ENCODE measurements around the gene SRR.
A peak's percentile ranks its signal among the peaks of the same experiment; 100 is the strongest.

SRR gene

GRCh38 chr17:2362881-2363280 is 59.1 kb downstream of the SRR start:
- DNase-seq (ENCODE audit: low read depth, low spot score), result no peak
- in situ Hi-C loops (cut with HindIII; ENCODE audit: low sequenced_read_pairs), result no loop called here
- no peak for TF ChIP-seq CTCF (IDR thresholded peaks at IDR 0.05; ENCODE audit: low read depth, low read length)
- no peak overlapping the region for H3K4me3 ChIP-seq (ENCODE audit: low read depth, low read length)

GRCh38 chr17:2363318-2363717 is 59.6 kb downstream of the SRR start:
- in situ Hi-C loops (cut with HindIII; ENCODE audit: low sequenced_read_pairs), result no loop called here
- no peak overlapping the region for H3K4me3 ChIP-seq (ENCODE audit: low read depth, low read length)
- DNase-seq (ENCODE audit: low read depth, low spot score), result no peak
- no peak for TF ChIP-seq CTCF (IDR thresholded peaks at IDR 0.05; ENCODE audit: low read depth, low read length)

- in situ Hi-C loops (cut with HindIII; ENCODE audit: low sequenced_read_pairs), result no loop called here
- TF ChIP-seq CTCF (IDR thresholded peaks at IDR 0.05; ENCODE audit: low read depth, low read length), result no peak
- H3K4me3 ChIP-seq (ENCODE audit: low read depth, low read length), result no peak overlapping the region
- no peak for DNase-seq (ENCODE audit: low read depth, low spot score)
These were observed 60.4 kb downstream of the SRR start for GRCh38 chr17:2363851-2364762.

GRCh38 chr17:2364763-2365116 is 61.0 kb downstream of the SRR start:
- no peak for DNase-seq (ENCODE audit: low read depth, low spot score)
- H3K4me3 ChIP-seq (ENCODE audit: low read depth, low read length), result no peak overlapping the region
- in situ Hi-C loops (cut with HindIII; ENCODE audit: low sequenced_read_pairs), result no loop called here
- TF ChIP-seq CTCF (IDR thresholded peaks at IDR 0.05; ENCODE audit: low read depth, low read length), result no peak

- no peak overlapping the region for H3K4me3 ChIP-seq (ENCODE audit: low read depth, low read length)
- TF ChIP-seq CTCF (IDR thresholded peaks at IDR 0.05; ENCODE audit: low read depth, low read length), result no peak
- no peak for DNase-seq (ENCODE audit: low read depth, low spot score)
- in situ Hi-C loops (cut with HindIII; ENCODE audit: low sequenced_read_pairs), result no loop called here
These were observed 61.4 kb downstream of the SRR start for GRCh38 chr17:2365132-2365531.

GRCh38 chr17:2366747-2367494 is 63.2 kb downstream of the SRR start:
- DNase-seq (ENCODE audit: low read depth, low spot score), result peak; percentile 15
- in situ Hi-C loops (cut with HindIII; ENCODE audit: low sequenced_read_pairs), result no loop called here
- TF ChIP-seq CTCF (IDR thresholded peaks at IDR 0.05; ENCODE audit: low read depth, low read length), result peak; percentile 49
- H3K4me3 ChIP-seq (ENCODE audit: low read depth, low read length), result no peak overlapping the region

Data from astrocyte of the spinal cord (primary cell).